ENCODE data around the gene HNRNPH1.

Gene HNRNPH1

DNA sequence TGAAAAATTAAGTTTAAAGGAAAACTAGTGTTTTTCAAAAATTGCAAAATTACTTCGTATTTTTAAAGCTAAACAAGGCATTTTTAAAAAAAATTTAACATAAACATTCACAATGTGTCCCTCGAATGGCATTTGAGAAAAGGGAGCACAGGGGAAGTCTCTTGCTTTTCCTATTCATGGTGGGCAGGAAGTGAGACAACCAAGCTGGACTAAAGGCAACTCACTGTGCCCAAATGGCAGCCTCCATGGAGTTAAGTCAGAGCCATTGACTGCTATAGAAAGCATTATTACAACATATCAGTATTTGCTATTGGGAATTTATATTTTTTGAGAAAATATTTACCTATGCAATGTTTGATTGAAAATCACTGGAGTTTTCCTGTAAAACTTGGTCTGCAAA is 8.3 kb downstream of the HNRNPH1 start:
- in situ Hi-C loops (cut with HindIII; ENCODE audit: low sequenced_read_pairs) = no loop called here
- TF ChIP-seq, protein P1, sequence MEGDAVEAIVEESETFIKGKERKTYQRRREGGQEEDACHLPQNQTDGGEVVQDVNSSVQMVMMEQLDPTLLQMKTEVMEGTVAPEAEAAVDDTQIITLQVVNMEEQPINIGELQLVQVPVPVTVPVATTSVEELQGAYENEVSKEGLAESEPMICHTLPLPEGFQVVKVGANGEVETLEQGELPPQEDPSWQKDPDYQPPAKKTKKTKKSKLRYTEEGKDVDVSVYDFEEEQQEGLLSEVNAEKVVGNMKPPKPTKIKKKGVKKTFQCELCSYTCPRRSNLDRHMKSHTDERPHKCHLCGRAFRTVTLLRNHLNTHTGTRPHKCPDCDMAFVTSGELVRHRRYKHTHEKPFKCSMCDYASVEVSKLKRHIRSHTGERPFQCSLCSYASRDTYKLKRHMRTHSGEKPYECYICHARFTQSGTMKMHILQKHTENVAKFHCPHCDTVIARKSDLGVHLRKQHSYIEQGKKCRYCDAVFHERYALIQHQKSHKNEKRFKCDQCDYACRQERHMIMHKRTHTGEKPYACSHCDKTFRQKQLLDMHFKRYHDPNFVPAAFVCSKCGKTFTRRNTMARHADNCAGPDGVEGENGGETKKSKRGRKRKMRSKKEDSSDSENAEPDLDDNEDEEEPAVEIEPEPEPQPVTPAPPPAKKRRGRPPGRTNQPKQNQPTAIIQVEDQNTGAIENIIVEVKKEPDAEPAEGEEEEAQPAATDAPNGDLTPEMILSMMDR (IDR thresholded peaks at IDR 0.05; ENCODE audit: low read depth, low read length) = no peak
- DNase-seq (ENCODE audit: low read depth, low spot score) = no peak
- H3K4me3 ChIP-seq (ENCODE audit: low read depth, low read length) = no peak overlapping the region

DNA sequence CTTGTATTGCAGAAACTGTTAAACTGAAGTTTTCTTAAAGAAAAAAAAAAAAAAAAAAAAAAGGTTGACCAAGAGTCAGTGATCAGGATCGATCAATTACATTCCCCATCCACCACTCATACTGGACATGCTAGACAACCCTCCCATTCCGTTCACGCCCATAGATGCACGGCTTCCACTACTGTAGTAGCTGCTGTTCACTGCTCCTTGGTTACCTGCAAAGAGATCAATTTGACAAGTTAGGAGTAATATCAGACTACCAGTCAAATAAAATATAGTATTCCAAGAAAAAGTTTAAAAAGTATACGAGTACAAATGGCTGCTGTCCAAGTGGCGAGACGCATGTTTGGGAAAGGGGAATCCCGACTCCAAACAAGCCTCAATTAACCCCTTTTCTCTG is 8.7 kb downstream of the HNRNPH1 start:
- H3K4me3 ChIP-seq (ENCODE audit: low read depth, low read length) = no peak overlapping the region
- DNase-seq (ENCODE audit: low read depth, low spot score) = no peak
- TF ChIP-seq, protein P1 (IDR thresholded peaks at IDR 0.05; ENCODE audit: low read depth, low read length) = no peak
- in situ Hi-C loops (cut with HindIII; ENCODE audit: low sequenced_read_pairs) = no loop called here

DNA sequence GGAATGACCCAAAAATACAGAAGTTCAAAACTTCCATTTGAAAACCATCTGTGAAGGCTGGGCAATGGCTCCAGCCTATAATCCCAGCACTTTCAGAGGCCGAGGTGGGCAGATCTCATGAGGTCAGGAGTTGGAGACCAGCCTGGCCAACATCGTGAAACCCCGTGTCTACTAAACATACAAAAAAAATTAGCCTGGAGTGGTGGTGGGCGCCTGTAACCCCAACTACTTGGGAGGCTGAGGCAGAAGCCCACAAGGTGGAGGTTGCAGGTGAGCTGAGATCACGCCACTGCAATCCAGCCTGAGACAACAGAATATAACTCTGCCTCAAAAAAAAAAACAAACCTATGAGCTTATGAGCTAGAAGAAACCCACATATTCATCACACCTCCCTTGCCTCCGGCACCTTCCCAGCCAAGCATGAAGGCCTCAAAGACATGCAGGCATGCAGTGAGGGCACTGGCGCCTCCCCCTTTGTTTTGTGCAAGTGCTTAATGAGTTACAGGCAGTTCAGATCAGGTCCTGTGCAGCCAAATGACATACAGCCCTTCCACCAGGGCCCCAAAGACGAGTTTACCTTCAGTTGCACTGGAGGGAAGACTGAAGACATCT is 9.9 kb downstream of the HNRNPH1 start:
- TF ChIP-seq, protein P1 (IDR thresholded peaks at IDR 0.05; ENCODE audit: low read depth, low read length) = no peak
- in situ Hi-C loops (cut with HindIII; ENCODE audit: low sequenced_read_pairs) = no loop called here
- no peak for DNase-seq (ENCODE audit: low read depth, low spot score)
- no peak overlapping the region for H3K4me3 ChIP-seq (ENCODE audit: low read depth, low read length)

DNA sequence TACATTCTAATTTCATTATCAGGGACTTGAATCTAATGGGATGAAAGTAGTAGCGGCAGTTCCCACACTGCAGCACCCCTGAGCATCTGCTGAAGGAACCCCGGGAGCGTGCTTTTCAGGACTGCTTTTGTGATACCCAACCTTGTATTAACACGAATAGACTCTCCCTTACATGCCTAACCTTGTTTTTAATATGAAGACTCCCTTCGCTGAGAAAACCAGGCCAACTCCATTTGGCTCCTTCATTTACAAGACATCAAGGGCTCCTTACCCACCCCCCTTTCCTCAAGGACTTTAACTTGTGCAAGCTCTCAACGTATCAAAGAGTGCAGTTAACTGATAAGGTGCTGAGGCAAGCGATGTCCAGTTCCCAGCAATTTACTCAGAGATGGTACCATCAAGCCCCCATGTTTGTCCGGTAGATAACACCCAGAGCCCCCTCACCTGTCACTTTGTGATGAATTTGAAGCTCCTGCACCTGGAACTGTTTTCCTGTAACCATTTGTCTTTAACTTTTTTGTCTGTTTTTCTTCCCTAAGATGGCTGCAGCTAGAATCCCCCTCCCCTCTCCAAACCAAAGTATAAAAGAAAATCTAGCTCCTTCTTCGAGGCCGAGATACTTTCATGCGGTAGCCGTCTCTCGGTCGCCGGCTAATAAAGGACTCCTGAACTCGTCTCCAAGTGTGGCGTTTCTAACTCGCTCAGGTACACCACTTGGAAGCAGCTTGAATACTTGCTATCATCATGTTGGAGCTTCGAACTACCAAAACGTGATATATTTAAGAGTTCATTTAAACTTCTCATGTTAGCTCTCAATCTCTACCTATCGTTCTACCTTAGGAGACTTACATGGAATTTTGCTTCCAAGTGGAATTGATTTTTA is 10.7 kb downstream of the HNRNPH1 start:
- DNase-seq (ENCODE audit: low read depth, low spot score) = no peak
- in situ Hi-C loops (cut with HindIII; ENCODE audit: low sequenced_read_pairs) = no loop called here
- no peak overlapping the region for H3K4me3 ChIP-seq (ENCODE audit: low read depth, low read length)
- TF ChIP-seq, protein P1 (IDR thresholded peaks at IDR 0.05; ENCODE audit: low read depth, low read length) = no peak

DNA sequence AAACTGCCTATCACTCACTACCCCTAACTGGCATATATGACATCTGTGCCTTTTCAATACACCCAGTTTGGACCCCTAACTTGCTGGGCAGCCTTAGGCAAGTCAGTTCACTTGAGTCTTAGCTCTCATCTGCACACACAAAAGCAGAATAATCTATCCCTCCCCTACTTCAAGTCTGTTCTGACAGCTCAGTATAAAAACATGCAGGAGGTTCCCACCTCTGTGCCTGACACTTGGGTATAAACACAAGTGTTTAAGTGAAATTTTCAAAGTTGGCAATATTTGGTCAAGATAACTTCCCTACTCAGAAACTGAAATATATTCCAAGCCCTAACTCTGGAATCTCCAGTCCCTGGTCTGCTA is 12.6 kb downstream of the HNRNPH1 start:
- DNase-seq (ENCODE audit: low read depth, low spot score) = no peak
- H3K4me3 ChIP-seq (ENCODE audit: low read depth, low read length) = no peak overlapping the region
- TF ChIP-seq, protein P1 (IDR thresholded peaks at IDR 0.05; ENCODE audit: low read depth, low read length) = no peak
- in situ Hi-C loops (cut with HindIII; ENCODE audit: low sequenced_read_pairs) = no loop called here

DNA sequence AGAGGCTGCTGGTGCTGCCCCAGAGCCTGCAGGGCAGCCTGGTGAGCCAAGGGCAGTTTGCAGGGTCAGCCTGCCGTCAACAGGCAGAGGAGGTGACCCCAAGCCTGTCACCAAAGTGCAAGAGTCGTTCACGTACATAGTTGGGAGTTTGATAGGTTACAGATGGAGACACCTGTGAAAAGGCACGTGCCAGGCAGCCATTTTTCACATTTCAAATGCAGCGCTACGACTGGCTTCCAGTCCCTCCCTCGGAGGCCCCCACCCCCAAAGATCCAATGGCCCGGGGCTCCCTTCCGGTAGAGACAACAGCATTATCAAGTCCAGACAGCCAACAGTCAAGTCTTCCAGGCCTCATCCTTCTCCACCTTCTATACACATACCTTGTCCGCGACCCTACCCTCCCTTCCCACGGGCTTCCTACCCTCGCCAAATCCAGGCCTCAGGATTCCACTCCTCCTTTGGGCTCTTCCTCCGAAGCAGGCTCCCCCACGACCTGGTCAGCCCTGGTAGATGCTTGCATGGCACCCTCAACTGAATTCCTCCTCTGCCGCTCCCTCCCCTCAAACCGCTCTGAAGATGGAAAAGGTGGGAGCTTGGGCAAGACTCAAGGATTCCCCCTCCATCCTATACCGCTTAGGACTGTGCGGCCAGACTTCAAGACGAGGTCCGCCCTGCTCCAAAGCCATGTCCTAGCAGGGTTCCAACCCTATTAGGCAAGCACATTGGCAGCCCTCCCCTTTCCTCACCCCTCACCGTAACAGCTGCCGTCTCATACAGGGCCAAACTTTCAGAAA is 13.2 kb downstream of the HNRNPH1 start:
- DNase-seq (ENCODE audit: low read depth, low spot score) = no peak
- in situ Hi-C loops (cut with HindIII; ENCODE audit: low sequenced_read_pairs) = no loop called here
- TF ChIP-seq, protein P1 (IDR thresholded peaks at IDR 0.05; ENCODE audit: low read depth, low read length) = no peak
- H3K4me3 ChIP-seq (ENCODE audit: low read depth, low read length) = no peak overlapping the region

Data from astrocyte of the spinal cord (primary cell).